ENCODE results near the gene CLEC16A.

The CLEC16A gene

DNA sequence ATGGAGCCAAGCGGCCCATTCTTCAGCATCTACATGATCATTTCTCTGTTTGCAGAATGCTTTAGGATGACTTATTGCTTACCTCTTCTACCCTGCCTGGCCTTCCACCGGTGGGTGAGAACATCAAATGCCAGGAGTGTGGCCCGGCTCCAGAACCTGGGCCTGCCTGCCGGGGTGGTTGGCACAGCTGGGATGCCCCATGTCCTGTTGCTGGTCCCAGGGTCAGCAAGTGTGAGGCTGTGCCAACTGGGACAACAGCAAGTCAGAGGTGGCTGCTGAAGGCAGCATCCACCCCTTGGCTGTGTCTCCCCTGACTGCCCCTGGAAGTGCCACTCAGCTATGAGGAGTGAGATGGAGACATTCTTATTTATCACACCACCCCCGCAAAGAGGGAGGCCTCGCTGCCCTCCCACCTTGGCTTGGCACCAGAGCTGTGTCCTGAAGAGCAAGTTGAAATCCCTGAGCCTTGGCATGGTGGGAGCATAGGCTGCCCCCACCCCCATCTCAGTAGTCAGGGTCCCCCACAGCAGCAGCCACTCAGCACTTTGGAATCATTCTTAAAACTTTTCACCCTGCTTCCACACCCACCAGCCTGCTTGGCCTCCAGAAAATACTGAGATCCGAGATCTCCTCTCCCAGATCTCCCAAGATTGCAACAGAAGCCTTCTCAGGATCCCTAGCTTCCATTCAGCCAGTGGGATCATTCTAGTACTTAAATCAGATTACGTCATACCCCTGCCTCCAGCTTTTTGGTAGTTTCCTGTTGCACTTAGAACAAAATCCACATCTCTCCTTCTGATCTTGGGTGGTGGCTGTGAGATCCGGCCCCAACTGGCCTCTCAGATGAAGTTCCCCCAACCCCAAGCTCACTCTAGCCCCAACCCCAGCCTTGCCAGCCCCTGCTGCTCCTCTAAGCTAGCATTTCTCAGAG lies 184.1 kb downstream of the CLEC16A start:
- DNase-seq: peak; percentile 18

DNA sequence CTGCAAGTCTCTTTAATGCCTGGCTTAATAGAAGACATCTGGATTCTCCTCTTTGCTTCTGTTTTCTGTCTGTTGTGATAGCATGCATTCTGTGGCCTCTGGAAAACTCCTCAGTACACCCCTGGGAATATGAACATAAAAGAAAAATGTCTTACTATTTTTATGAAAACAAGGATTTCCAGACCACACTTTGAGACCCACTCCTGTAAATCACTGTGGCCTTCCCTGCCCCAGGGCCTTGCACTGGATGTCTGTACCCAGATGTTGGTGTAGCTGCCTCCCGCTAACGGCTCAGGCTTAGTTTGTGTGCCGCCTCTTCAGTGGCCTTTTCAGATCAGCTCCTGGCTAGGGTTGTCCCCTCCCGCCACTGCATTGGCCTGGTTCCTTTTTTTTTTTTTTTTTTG lies 185.0 kb downstream of the CLEC16A start:
- no peak for DNase-seq

DNA sequence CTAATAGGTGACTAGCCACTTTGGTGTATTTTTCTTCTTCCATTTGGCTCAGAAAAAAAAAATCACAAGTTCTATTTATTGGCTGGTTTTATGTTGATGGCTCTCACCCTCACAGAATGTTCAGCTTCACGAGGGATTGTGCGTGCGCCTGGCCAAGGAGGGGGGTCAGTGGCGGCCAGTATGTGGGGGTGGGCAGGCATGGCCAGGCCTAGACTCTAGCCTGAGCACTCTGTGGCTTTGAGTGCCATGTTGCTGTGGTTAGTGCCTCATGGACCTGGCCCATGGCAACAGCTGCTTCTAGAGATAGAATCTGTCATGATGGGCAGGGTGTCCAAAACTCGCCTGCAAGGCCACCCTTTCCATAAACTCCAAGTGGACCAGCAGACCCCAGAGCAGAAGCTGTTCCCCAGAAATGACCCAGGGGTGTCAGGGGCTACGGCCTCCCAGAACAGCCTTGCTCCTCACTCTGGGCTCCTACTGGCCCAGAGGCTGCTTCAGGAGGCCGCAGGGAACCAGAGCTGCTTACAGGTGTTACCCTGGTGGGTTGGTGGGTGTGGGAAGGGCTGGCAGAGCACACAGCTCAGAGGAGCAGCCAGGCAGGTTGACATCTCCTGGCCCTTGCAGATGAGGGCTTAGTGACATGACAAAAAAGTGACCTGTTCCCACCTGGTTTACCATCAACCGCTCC lies 186.8 kb downstream of the CLEC16A start:
- DNase-seq: no peak

DNA sequence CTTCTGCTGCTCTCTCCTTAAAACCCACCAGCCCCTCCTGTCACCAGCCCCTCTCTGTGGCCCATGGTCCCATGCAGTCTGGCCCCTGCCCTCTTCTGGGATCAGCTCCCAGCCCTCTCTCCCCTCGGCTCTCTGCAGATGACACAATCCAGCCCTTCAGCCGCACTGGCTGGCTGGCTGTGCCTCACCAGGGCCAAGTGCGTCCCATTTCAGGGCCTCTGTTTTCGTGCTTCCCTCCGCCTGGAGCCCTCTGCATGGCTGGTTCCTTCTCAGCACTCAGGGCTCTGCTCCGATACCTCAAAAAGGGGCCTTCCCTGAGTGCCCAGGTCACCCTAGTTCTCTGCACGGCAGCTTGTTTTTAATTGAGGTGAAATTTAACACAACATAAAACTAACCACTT lies 187.3 kb downstream of the CLEC16A start:
- no peak for DNase-seq

DNA sequence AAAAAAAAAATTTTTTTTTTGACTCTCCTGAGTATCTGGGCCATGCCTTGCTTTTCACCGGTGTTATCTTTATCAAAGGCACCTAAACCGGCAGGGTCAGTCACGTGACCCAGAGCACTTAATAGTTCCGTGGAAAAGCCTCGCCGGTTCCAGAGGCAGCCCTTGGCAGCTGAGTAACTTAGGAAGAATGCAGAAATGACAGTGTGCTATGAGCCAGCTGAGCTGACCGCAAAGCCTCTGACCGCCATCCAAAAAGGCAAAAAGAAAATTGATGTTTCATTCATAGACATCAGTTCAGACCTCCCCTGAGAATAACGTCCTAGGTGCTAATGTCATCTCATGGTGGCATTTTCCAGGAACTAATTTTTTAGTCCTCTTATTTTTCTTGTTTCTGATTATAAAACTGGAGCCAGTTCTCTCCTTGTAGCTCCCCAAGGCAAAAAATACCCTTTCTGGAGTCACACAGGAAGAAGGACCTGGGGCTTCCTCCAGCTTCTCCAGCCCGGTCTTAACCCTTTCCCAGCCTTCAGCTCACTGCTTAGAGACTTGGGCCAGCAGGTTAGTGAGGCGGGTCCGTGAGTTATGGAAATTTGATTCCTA lies 189.1 kb downstream of the CLEC16A start:
- no peak for DNase-seq

DNA sequence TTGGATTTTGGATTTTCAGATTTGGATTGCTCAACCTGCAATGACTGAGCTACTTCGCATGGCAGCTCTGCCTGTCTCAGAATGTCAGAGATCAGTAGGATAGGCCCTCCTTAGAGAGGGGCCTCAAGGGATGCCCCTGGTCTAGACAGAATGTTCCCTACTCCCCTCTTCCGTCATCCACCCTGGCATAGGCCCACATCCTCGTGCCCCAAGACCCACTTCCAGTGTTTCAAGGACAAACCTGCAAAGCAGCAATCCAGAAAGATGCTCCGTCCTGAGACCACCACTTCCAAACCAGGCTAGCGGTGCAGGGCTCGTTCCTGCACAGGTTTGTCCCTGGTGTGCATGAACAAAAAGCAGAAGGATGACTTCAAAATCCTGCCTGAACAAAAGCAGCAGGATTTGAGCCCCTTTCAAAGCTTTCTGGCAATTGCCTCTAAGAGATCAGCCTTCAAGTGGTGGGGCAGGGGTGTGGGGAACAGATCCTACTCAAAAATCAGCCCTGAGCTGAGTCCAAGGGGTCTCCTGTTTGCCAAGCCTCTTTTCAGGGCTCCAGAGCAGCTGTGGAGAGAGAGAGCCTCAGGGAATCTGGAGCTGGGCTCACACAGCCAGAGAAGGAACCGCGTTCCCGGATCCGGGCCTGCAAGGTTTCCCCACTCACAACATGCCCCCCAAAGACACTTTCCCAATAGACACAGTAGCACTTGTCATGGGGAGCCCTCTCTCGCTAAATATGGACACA lies 190.5 kb downstream of the CLEC16A start:
- no peak for DNase-seq

DNA sequence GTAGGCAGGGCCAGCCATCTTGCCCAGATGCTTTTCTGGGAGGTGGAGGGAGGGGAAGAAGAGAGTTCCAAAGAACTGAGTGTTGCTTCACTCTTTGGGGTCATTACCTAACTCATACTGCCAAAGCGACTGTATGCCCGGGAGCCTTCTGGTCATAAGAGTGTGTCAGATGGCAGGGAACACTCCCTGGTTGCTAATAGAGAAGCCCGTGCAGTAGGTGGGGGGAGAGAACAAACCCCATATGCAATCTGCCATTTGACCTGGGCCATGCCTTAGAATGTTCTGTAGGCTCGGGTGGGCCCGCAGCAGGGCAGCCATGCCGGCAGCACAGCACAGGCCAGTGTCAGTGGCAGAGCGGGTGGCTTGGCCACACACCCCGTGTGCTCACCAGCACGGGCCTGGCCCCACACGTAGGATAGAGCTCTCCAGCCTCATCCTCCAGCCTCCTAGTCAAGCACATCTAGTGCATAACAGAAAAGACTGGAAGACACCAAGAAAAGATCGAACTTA lies 191.2 kb downstream of the CLEC16A start:
- DNase-seq: no peak

DNA sequence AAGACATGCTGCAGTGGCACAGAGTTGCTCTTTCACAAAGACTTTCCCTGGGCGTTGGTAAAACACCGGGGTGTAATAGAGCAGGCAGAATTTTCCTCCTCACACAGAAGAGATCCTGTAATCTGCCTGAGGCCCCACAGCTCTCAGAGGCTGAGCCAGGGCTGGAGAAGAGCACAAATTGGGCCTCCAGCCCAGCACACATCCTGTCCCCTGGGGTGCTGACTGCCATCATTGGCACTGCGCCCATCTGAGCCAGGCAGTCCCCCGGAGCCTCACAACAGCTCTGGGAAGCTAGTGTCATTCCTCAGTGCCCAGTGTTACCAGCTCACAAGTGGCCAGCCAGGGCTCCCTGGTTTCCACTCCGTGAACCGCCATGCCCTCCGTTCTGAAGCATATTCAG lies 192.2 kb downstream of the CLEC16A start:
- DNase-seq: no peak

DNA sequence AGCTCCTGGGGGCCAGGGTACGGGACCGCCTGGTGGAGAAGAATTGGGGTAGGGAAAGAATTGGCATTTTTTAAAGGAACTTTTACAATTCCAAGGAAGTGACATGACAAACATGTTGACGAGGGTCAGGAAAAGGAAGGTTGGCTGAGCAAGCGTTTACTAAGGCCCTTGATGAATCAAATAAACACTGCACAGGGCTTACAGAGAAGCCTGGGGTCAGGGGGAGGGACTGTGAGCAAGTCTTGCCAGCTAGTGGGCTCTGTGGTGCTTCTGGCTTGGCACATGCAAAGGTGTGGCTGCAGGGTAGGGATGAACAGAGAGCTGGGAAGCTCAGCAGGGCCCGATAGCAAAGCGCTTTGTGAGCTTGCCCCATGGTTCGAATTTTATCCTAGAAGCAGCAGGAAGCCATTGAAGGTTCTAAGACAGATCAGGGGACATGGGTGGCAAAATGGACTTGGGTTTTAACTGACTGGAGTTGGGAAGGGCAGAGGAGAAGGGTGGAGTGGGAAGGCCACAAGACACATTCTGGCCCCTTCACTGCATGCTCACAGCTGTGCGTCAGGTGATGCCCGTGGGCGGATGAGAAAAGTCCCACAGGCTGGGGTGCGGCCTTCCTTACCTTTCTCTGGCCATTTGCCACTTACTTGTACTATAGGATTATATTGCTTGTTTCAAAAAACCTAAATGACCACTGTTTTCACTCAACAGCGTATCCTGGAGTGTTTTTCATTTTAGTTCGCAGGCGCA lies 193.8 kb downstream of the CLEC16A start:
- no peak for DNase-seq

DNA sequence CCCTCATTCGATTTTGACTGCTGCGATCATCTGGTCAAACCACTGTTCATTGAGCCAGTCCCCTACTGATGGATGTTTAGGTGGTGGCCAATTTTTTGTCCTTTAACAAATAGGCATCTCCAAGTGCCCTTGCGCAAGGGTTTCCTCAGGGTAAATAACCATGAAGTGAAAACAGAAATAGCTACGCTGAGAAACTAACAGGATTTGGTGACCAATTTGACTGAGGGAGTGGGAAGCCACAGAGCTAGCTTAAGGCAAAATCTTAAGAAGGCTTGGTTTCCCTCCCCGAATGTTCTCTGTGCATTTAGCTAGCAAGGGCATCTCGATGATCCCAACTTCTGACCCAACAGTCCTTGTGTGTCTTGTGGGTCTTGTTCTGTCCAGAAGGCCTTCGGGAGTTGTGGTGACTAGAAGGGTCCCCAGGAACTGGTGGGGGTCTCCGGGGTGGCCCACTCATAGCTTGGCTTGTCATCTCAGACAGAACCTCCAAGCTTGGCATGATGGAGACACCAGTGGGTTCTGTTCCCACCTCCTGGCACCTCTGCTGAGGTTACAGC lies 194.5 kb downstream of the CLEC16A start:
- no peak for DNase-seq

DNA sequence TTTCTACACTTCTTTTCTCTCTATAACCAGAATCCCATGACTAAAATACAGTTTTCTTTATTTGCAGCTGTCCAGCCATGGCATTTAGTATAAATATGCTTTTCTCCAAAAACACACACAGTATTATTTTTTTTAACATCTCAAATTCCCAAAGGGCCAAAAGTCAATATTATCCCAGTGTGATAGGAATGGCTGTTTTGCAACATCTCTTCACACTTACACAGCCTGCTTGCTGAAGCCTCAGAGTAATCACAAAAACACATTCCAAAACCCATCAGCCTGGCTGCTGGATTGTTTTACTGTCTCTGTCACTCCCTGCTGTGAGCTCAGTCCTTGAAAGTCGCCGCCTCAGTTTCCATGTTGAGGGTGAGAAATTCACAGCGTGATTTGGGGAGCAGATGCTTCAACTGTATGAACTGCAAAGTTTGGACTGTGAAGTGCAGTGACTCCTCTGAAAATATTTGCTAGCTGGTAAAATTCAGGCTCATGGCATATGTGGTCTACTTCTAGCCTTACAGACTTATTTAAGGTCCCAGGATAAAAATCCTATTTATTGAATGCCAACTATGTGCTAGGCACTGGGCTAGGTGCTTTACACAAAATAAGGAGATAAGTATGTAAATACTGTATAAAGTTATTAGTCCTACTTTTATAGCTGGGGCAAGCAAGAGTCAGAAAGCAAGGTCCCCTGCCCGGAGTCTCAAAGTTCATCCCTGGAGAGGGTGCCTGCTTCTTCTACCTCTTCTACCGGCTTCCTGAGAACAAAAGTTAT lies 195.1 kb downstream of the CLEC16A start:
- no peak for DNase-seq

DNA sequence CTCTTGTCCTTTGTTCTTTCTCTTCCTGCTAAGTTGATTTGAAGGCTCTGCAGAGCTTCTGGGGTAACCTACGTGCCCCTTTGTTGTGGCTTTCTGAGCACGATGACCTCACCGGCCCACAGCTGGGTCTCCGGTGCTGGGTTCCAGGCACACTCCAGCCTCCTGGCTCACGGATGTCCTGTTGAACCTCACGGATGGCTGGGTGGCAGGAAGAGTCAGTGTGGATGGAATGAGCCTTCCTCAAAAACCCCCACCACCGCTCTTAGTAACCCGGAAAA lies 195.7 kb downstream of the CLEC16A start:
- DNase-seq: peak; percentile 30

DNA sequence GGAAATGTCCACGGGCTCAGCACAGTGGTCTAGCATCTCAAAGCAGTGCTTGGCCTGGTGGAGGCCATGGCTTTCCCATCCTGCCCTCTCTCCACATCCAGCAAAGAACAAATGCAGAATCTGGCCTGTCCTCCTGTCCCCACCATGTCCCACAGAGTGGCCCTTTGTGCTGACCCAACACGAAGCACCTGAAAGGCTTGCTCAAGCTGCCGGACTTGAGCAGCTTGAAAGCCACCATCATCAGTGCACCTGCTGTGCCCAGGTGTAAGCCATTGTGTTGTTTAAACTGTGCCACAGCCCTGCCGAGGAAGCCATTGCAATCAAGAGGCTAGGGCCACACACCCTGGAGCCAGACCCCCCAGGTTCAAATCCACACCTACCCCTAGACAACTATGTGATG lies 196.1 kb downstream of the CLEC16A start:
- no peak for DNase-seq

DNA sequence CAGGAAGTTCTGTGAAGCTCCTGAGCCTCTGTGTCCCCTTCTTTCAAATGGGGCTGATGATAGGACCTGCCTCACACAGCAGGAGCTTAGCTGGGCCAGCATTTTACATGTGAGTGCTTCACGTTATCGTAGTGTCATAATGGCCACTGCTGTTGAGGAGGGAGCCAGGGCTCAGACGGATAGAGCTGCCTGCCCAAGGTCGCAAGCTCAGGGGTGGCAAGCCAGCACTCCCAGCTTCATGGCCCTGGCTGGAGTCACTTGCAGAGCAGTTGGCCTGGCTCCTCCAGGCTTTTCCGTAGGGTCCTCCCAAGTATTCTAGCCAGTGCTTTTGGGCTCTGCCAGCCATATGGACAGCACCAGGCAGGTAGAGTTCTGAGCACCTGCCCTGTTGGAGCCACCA lies 196.5 kb downstream of the CLEC16A start:
- no peak for DNase-seq

DNA sequence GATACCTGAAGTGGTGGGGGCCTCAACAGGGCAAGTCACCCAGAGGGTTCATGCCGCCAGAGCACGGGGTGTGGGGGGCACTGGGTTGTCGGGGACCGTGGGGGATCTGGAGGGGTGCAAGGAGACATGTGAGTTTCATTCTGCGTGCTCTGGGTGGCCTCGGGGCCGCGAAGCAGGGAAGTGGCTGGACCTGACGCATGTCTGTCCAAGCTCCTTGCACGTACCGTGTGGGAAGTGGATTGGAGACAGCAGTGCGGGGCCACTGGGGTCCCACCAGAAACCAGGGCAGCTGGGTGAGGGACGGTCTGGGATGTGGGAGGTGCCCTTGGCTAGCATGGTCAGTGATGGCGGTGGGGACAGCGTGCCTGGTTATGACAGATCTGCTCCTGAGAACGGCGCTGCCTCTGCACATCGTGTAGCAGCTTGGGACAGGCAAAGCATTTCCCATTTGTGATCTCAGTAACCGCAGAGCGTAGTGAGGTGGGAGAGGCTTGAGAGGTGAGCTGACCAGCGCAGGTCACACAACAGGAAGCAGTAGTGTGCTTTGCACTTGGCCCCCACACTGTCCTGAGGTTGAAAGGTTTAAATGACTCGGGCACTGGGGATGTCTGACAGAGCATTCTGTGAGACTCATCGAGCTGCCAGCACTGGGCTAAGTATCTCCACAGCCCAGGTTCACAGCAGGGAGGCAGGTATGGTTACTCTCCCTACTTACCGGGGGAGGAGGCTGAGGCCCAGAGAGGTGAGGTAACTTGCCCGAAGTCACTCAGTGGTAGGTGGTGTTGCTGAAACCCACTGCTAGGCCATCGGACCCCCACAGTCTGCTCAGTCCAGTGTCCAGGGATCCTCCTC lies 197.3 kb downstream of the CLEC16A start:
- DNase-seq: no peak

DNA sequence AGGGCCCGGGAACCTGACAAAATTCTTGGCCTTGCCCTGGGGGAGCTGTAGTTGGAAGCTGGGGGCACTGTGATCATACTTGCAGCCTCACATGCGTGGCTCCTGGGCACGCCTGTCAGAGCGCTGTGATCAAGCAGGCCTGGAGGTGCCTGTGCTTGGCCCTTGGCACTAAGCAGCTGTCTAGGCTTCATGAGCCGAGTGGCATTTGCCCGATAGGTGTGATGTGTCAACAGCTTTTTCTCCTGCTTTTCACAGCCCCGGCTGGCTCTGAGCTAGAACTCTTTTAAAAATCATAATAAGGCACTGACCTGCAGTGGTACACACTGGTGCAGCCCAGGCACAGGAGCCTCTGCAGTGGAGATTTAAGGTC lies 197.9 kb downstream of the CLEC16A start:
- no peak for DNase-seq

DNA sequence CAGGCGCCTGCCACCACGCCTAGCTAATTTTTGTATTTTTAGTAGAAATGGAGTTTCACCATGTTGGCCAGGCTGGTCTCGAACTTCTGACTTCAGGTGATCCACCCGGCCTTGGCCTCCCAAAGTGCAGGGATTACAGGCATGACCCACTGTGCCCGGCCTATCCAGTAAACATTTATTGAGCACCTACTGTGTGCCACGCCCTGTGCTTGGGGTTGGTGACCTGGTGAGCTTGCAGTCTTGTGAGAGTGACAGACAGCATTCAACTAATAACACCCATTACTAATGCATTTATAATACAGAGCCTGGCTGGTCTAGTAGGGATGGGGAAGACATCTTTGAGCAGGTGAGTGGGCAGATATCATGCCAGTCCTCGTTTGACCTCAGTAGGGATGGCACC lies 198.6 kb downstream of the CLEC16A start:
- no peak for DNase-seq

DNA sequence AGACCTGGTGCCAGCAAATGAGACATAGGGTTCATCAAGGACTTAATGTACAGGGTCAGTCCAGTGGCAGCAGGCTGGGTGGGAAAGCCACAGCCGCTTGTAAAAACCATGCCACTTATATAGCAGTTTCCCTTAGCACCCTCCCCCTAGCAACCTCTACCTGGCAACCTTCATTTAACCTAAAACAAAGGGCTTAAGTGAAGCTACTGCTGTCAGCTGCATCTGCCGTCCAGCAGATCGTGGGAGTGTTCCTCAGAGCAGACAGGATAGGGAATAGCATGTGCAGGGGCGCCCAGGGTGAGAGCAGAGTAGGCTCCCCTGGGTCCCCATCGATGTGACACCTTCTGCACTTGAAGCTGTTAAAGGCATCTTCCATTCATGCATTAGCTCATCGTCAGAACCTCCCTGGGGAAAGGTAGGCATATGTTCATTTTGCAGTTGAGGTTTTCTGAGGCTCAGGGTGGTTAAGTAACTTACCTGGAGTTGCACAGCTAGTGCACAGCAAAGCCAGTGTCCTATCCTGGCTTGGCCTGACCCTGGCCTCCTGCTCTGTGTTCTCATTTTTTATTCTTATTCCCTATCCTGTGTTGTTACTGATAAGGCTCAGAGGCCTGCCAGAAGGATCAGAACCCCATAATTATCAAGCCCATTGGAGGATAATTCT lies 199.1 kb downstream of the CLEC16A start:
- DNase-seq: no peak

DNA sequence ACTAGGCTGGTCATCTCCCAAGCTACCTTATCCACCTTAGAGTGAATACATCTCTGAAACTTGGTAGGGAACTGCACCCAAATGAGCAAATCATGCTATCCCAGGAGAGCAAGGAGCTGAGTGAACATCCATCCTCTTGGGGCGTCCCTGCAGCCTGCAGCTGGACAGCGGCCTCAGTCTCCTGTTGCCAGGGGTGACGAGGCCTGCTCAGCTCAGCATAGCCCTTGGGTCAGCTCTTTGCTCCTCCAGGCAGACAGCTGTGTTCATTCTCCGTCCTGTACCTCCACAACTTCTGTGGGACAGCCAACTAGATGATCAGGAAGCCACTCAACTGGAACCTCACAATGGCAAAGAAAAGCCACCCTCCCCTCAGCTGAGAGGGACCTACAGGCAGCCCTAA lies 199.8 kb downstream of the CLEC16A start:
- DNase-seq: no peak
